ENCODE data around the gene NEK1. TPM values are rescaled to one million over a fixed set of nuclear protein-coding genes. Genes with fewer than 3 reads are reported as not detected.

NEK1 gene
- total and polyA plus RNA-seq, 2 of the 13 experiments (the other 11 are each of a cell fraction or from before 2014, with no cell fraction given), result 2.9 to 5.4 TPM

- no peak for TF ChIP-seq GLMP (CRISPR knock-in tag; IDR thresholded peaks at IDR 0.05; ENCODE audit: borderline replicate concordance)
- TF ChIP-seq LRRFIP1 (CRISPR knock-in tag; conservative IDR thresholded peaks at IDR 0.05), result no peak
- TF ChIP-seq SNAI1 (CRISPR knock-in tag; IDR thresholded peaks at IDR 0.05; ENCODE audit: borderline replicate concordance), result peak; percentile 50; the same call in 1 of the 2 replicates
- no peak for TF ChIP-seq SMAD9 (CRISPR knock-in tag; IDR thresholded peaks at IDR 0.05)
- TF ChIP-seq FOXM1 (CRISPR knock-in tag; IDR thresholded peaks at IDR 0.05), result no peak
- no peak for TF ChIP-seq BRD4 (CRISPR knock-in tag; IDR thresholded peaks at IDR 0.05)
- no peak for TF ChIP-seq IKZF1 (IDR thresholded peaks at IDR 0.05)
- no peak for TF ChIP-seq PAX8 (CRISPR knock-in tag; IDR thresholded peaks at IDR 0.05; ENCODE audit: borderline replicate concordance)
- peak; percentile 78 for TF ChIP-seq TBX2 (CRISPR knock-in tag; IDR thresholded peaks at IDR 0.05; ENCODE audit: borderline replicate concordance)
- TF ChIP-seq ZNF292 (CRISPR knock-in tag; IDR thresholded peaks at IDR 0.05; ENCODE audit: borderline replicate concordance, low read depth), result peak; percentile 76
- no peak for TF ChIP-seq ZNF749 (CRISPR knock-in tag; IDR thresholded peaks at IDR 0.05; ENCODE audit: borderline replicate concordance)
- peak; percentile 64 for TF ChIP-seq UBTF (CRISPR knock-in tag; IDR thresholded peaks at IDR 0.05)
- no peak for TF ChIP-seq ZFP1 (CRISPR knock-in tag; IDR thresholded peaks at IDR 0.05)
- peak; percentile 91 for TF ChIP-seq BORCS8-MEF2B (CRISPR knock-in tag; IDR thresholded peaks at IDR 0.05)
- TF ChIP-seq SKI (IDR thresholded peaks at IDR 0.05; ENCODE audit: partially characterized antibody), result peak; percentile 40
- TF ChIP-seq NKX3-1 (CRISPR knock-in tag; IDR thresholded peaks at IDR 0.05), result peak; percentile 29; the same call in 1 of the 2 replicates
- TF ChIP-seq ZNF556 (CRISPR knock-in tag; IDR thresholded peaks at IDR 0.05; ENCODE audit: borderline replicate concordance), result no peak; the same call in 1 of the 2 replicates
- TF ChIP-seq ZNF101 (CRISPR knock-in tag; IDR thresholded peaks at IDR 0.05; ENCODE audit: borderline replicate concordance, low read depth), result no peak
- peak; percentile 87; the same call in 1 of the 2 replicates for TF ChIP-seq ZNF44 (CRISPR knock-in tag; IDR thresholded peaks at IDR 0.05)
- peak; percentile 77; the same call in 1 of the 2 replicates for TF ChIP-seq MXD3 (CRISPR knock-in tag; IDR thresholded peaks at IDR 0.05)
- TF ChIP-seq ETV6 (CRISPR knock-in tag; conservative IDR thresholded peaks at IDR 0.05), result no peak
- TF ChIP-seq KLF13 (CRISPR knock-in tag; IDR thresholded peaks at IDR 0.05), result no peak
- peak; percentile 59; the same call in 1 of the 2 replicates for TF ChIP-seq REPIN1 (CRISPR knock-in tag; IDR thresholded peaks at IDR 0.05; ENCODE audit: borderline replicate concordance, low read depth)
These were observed at the start of gene NEK1 (continued) for GRCh38 chr4:169611991-169612870.

All from HepG2 (cell line).